ENCODE data around the gene MAPK13. TPM values are rescaled to one million over a fixed set of nuclear protein-coding genes. Genes with fewer than 3 reads are reported as not detected.

MAPK13 gene
- total RNA-seq, 1 experiment from 2014 or later: 47.3 TPM

- CTCF ChIA-PET: no interaction called here
- intact Hi-C loops (cut with micrococcal nuclease): no loop called here
- no peaks in the 10 kb centered on the region for H3K9me2 ChIP-seq (ENCODE audit: insufficient read depth)
- no TSS peak for BruUV-seq (replicated peaks)
- POLR2A ChIA-PET: interaction anchor here (0.6 kb wide), 1 partner anchor 85 kb away, joined by 3 read pairs; no protein-coding TSS in a partner anchor
- no peaks in the 10 kb centered on the region for H3K27me3 ChIP-seq (ENCODE audit: insufficient read depth, low read length)
- TF ChIP-seq FOSL1 (IDR thresholded peaks at IDR 0.05; ENCODE audit: low read depth) (peak; percentile 10; the same call in 1 of the 2 replicates), JUND (IDR thresholded peaks at IDR 0.05) (no peak)
- no peaks in the 10 kb centered on the region for H3K9me3 ChIP-seq (ENCODE audit: control insufficient read depth in 1 of 2, insufficient read depth in 1 of 2, low read depth in 1 of 2, low read length in 2 of 2)
- no peak overlapping the region for H3K4me3 ChIP-seq (replicated peaks in 1 of 2; ENCODE audit: low read depth in 1 of 2, low read length in 2 of 2)
- H3K79me2 ChIP-seq (ENCODE audit: insufficient read depth, low read length): no peaks in the 10 kb centered on the region
- no peak overlapping the region for H2AFZ ChIP-seq (ENCODE audit: low read depth, low read length, poor library complexity, severe bottlenecking)
- RAD21 ChIA-PET (ENCODE audit: low non-redundant PET in 1 of 2, low total read pairs in 2 of 2, uncharacterized antibody in 2 of 2, unreplicated experiment in 2 of 2): no interaction called here
- peak; percentile 40; the same call in 1 of the 2 replicates for ATAC-seq
- no peaks in the 10 kb centered on the region; a peak in 3 of 4 replicates for H3K36me3 ChIP-seq (ENCODE audit: control insufficient read depth in 1 of 2, insufficient read depth in 2 of 2, low read length in 2 of 2)
- peaks cover 0 to 15% of the 10 kb centered on the region in 2 experiments; a peak in 2 of 4 replicates for H3K4me1 ChIP-seq (ENCODE audit: control insufficient read depth in 1 of 2, insufficient read depth in 2 of 2, low read length in 2 of 2)
- DNase-seq (ENCODE audit: low read depth, low spot score): no peak
- no peak overlapping the region for H3K27ac ChIP-seq (ENCODE audit: low read depth, low read length)
- H4K20me1 ChIP-seq (ENCODE audit: insufficient read depth): no peaks in the 10 kb centered on the region
- no peak overlapping the region for H3K4me2 ChIP-seq (ENCODE audit: low read length)
- H3K9ac ChIP-seq (ENCODE audit: low read length): no peak overlapping the region
Measured at GRCh38 chr6:36113049-36113448, 17.3 kb upstream of the MAPK13 start.

GRCh38 chr6:36113703-36114102 lies 16.6 kb upstream of the MAPK13 start:
- no peaks in the 10 kb centered on the region; a peak in 2 of 4 replicates for H3K36me3 ChIP-seq (ENCODE audit: control insufficient read depth in 1 of 2, insufficient read depth in 2 of 2, low read length in 2 of 2)
- H3K9me3 ChIP-seq (ENCODE audit: control insufficient read depth in 1 of 2, insufficient read depth in 1 of 2, low read depth in 1 of 2, low read length in 2 of 2): no peaks in the 10 kb centered on the region
- DNase-seq (ENCODE audit: low read depth, low spot score) (no peak), ATAC-seq (no peak)
- RAD21 ChIA-PET (ENCODE audit: low non-redundant PET in 1 of 2, low total read pairs in 2 of 2, uncharacterized antibody in 2 of 2, unreplicated experiment in 2 of 2): no interaction called here
- H4K20me1 ChIP-seq (ENCODE audit: insufficient read depth): no peaks in the 10 kb centered on the region
- H3K4me2 ChIP-seq (ENCODE audit: low read length): no peak overlapping the region
- CTCF ChIA-PET: no interaction called here
- no peaks in the 10 kb centered on the region for H3K79me2 ChIP-seq (ENCODE audit: insufficient read depth, low read length)
- BruUV-seq (replicated peaks): no TSS peak
- no peak overlapping the region for H3K27ac ChIP-seq (ENCODE audit: low read depth, low read length)
- no peak overlapping the region for H3K4me3 ChIP-seq (replicated peaks in 1 of 2; ENCODE audit: low read depth in 1 of 2, low read length in 2 of 2)
- intact Hi-C loops (cut with micrococcal nuclease): no loop called here
- H3K9me2 ChIP-seq (ENCODE audit: insufficient read depth): no peaks in the 10 kb centered on the region
- H3K27me3 ChIP-seq (ENCODE audit: insufficient read depth, low read length): no peaks in the 10 kb centered on the region
- H2AFZ ChIP-seq (ENCODE audit: low read depth, low read length, poor library complexity, severe bottlenecking): no peak overlapping the region
- no peak overlapping the region for H3K9ac ChIP-seq (ENCODE audit: low read length)
- peaks cover 0 to 15% of the 10 kb centered on the region in 2 experiments; a peak in 2 of 4 replicates for H3K4me1 ChIP-seq (ENCODE audit: control insufficient read depth in 1 of 2, insufficient read depth in 2 of 2, low read length in 2 of 2)
- TF ChIP-seq, protein P1, sequence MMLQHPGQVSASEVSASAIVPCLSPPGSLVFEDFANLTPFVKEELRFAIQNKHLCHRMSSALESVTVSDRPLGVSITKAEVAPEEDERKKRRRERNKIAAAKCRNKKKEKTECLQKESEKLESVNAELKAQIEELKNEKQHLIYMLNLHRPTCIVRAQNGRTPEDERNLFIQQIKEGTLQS (IDR thresholded peaks at IDR 0.05): no peak
- TF ChIP-seq POLR2AphosphoS5 (IDR thresholded peaks at IDR 0.05; ENCODE audit: low read depth, low read length): no peak
- TF ChIP-seq ZFX (IDR thresholded peaks at IDR 0.05): no peak
- no peak for TF ChIP-seq EGR1 (IDR thresholded peaks at IDR 0.05; ENCODE audit: low read depth)
- no peak for TF ChIP-seq CBX3 (IDR thresholded peaks at IDR 0.05; ENCODE audit: low read depth)
- no peak for TF ChIP-seq CTCF (IDR thresholded peaks at IDR 0.05 in 2 of 3, conservative IDR thresholded peaks at IDR 0.05 in 1 of 3; ENCODE audit: borderline replicate concordance in 1 of 3, insufficient read depth in 1 of 3, low read depth in 2 of 3, low read length in 2 of 3)
- TF ChIP-seq EZH2 (IDR thresholded peaks at IDR 0.05): no peak
- no peak for TF ChIP-seq YY1 (IDR thresholded peaks at IDR 0.05; ENCODE audit: extremely low read depth, insufficient replicate concordance, low read depth, low read length)
- POLR2A ChIA-PET: no interaction called here

Measured in HCT116 (cell line).